Mesothelial cell of epicardium (in vitro differentiated cells): ENCODE measurements around the gene LUZP2. TPM values are rescaled to one million over a fixed set of nuclear protein-coding genes. Genes with fewer than 3 reads are reported as not detected.

Experiments
- DNase-seq, 2 experiments: peaks; one replicate each; pipeline ENCODE4 v3.0.0; 2021; ENCODE audit warnings: low spot score in 2 of 2; ENCODE audit not compliant: unreplicated experiment in 2 of 2
- H3K27ac Mint-ChIP-seq: 2 replicates; pipeline ENCODE4 v1.8.0; 2021; ENCODE audit warnings: mixed read lengths
- H3K27me3 Mint-ChIP-seq: 2 replicates; pipeline ENCODE4 v1.8.0; 2021; ENCODE audit warnings: low read depth, mixed read lengths
- H3K36me3 Mint-ChIP-seq: 2 replicates; pipeline ENCODE4 v1.8.0; 2021; ENCODE audit warnings: mixed read lengths
- H3K4me1 Mint-ChIP-seq: 2 replicates; pipeline ENCODE4 v1.8.0; 2021; ENCODE audit warnings: mixed read lengths
- H3K4me3 Mint-ChIP-seq: 2 replicates; pipeline ENCODE4 v1.8.0; 2021; ENCODE audit warnings: mild to moderate bottlenecking, moderate library complexity, mixed read lengths
- H3K9me3 Mint-ChIP-seq: 2 replicates; pipeline ENCODE4 v1.8.0; 2021; ENCODE audit warnings: mixed read lengths
- total RNA-seq: library from RNA; stranded (reverse); gene quantifications from 3 replicates; pipeline ENCODE4 v1.2.1, GENCODE V29; 2021
- TF ChIP-seq, protein P1 (sequence below): fragments of 200-600 bp; sonication (generic); IDR thresholded peaks from one replicate; pipeline ENCODE4 v1.5.0; 2021; ENCODE audit warnings: antibody characterized with exemption; ENCODE audit not compliant: unreplicated experiment

Gene LUZP2
- total RNA-seq, 1 donor from 2014 or later, result 4.5 TPM

DNA sequence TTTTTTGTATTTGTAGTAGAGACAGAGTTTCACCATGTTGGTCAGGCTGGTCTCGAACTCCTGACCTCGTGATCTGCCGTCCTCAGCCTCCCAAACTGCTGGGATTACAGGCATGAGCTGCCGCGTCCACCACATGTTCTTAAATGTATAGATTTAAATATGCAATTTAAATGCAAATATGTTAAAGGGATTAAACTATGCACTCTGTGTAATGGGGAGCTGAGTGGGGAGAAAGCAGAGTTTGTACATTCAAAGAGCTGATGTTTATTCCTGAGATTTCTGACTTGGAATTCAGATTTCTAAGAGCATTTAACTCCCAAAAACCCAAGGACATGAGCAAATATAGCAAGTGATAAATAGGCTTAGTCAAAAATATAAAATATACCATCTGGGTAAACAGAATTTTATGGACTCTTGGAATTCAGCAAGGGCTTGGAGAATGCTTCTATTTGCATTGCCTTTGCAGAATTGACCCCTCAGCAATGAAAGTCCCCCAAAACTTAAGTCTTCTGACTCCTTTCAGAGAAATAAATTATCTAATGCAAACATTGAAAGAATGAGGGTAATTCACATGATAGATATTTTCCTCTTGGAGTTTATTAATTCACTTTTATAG, 170.6 kb downstream of the LUZP2 start:
- no peak overlapping the region for H3K27ac Mint-ChIP-seq
- H3K36me3 Mint-ChIP-seq, result peaks cover 7% of the 10 kb centered on the region
- peaks cover 17% of the 10 kb centered on the region for H3K9me3 Mint-ChIP-seq
- no peaks in the 10 kb centered on the region for H3K27me3 Mint-ChIP-seq
- no peak for DNase-seq
- H3K4me3 Mint-ChIP-seq, result no peak overlapping the region
- H3K4me1 Mint-ChIP-seq, result peaks cover 7% of the 10 kb centered on the region
- TF ChIP-seq, protein P1, sequence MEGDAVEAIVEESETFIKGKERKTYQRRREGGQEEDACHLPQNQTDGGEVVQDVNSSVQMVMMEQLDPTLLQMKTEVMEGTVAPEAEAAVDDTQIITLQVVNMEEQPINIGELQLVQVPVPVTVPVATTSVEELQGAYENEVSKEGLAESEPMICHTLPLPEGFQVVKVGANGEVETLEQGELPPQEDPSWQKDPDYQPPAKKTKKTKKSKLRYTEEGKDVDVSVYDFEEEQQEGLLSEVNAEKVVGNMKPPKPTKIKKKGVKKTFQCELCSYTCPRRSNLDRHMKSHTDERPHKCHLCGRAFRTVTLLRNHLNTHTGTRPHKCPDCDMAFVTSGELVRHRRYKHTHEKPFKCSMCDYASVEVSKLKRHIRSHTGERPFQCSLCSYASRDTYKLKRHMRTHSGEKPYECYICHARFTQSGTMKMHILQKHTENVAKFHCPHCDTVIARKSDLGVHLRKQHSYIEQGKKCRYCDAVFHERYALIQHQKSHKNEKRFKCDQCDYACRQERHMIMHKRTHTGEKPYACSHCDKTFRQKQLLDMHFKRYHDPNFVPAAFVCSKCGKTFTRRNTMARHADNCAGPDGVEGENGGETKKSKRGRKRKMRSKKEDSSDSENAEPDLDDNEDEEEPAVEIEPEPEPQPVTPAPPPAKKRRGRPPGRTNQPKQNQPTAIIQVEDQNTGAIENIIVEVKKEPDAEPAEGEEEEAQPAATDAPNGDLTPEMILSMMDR, result no peak

DNA sequence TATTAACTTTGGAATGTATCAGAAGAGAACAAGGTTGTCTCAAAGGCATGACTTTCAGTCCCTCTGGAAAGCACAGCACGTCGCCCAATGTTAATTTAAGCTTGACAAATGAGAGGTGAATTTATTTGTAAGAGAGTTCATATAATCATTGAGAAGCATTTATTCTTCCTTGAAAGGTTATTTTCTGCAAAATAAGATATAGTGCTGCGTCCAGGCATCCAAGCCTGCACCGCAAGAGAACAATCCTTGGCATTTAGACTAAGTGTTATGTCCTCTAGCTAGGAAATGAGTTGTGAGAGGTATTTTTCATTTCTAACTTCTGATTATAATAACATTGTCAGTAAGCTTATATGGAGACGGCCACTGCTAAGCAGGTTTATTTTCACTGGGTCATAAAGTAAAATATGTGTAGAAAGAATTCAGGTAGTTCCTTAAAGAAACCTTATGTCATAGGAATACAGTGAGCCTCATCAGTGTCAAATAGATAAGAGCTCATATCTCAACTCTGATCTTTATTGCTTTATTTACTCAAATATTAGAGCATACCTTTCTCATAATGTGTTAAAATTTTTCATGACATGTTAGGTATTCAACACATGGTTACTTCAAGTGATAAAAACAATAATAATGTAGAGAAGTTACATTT, 182.0 kb downstream of the LUZP2 start:
- Mint-ChIP-seq H3K27ac (peak overlapping the region; percentile 43), H3K9me3 (no peaks in the 10 kb centered on the region), H3K27me3 (no peaks in the 10 kb centered on the region), H3K36me3 (no peaks in the 10 kb centered on the region), H3K4me1 (peaks cover 29% of the 10 kb centered on the region), H3K4me3 (no peak overlapping the region)
- DNase-seq, result no peak
- TF ChIP-seq, protein P1, result no peak

DNA sequence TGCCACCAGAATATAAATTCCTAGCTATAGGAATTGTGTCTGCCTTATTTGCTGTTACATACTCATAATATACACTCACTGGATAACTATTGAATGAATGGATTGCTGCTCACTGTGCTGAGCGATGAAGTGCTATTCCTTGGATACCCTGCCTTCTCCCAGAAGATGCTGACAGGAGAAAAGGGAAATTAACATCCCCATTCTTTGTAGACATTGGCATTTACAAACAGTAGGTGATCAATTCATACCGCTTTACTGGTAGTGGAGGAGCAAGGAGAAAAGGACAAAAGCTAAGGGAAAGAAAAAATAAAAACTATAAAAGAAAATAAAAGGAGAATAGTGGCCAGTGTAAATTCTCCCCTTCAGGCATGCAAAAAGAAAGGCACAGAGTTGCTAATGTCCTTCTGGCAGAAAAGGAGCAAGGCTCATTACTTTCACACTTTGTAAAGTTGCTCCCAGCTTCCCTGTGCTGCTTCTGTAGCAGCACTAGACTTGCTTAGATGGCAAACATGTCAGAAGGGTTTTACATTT, 183.0 kb downstream of the LUZP2 start:
- Mint-ChIP-seq H3K36me3 (no peaks in the 10 kb centered on the region), H3K27me3 (no peaks in the 10 kb centered on the region), H3K9me3 (no peaks in the 10 kb centered on the region), H3K27ac (no peak overlapping the region), H3K4me1 (peaks cover 21% of the 10 kb centered on the region), H3K4me3 (no peak overlapping the region)
- no peak for DNase-seq
- TF ChIP-seq, protein P1, result no peak

DNA sequence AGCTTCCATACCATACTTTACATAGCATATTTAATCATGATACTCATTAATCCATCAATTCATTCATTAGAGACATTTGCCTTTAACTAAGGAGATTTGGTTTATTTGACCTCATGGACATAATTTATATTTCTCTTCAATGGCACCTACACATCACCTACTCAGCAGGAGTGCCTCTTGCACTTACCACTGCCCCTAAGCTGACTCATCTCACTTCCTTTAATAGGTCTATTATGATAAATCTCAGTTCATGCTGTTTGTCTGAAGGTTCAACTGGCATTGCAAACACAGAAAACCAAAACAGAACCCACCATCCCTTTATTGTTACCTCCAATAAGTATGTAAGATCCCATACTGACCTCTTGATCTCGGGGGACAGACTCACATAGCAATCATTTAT, 186.7 kb downstream of the LUZP2 start:
- TF ChIP-seq, protein P1, result no peak
- Mint-ChIP-seq H3K4me1 (peaks cover 23% of the 10 kb centered on the region), H3K36me3 (no peaks in the 10 kb centered on the region), H3K4me3 (no peak overlapping the region), H3K27ac (no peak overlapping the region), H3K27me3 (no peaks in the 10 kb centered on the region), H3K9me3 (no peaks in the 10 kb centered on the region)
- no peak for DNase-seq

DNA sequence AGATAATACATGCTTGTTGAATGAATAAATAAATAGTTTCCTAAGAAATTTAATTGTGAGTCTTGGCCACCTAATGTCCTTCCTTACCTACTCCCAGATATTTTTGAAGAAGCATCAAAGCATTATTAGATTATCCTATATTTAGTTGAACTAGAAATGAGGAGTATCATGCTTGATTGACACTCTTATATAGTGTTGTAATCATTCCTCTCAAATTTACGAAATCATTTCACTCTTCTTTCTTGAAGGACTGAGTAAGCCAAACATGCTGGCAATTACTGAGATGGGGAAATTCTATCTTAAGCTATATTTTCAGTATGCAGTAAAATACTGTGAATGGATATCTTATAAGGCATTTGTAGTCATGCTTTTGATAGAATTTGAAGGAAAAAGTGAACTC, 189.0 kb downstream of the LUZP2 start:
- H3K27me3 Mint-ChIP-seq, result no peaks in the 10 kb centered on the region
- peaks cover 23% of the 10 kb centered on the region for H3K4me1 Mint-ChIP-seq
- no peak for DNase-seq
- H3K27ac Mint-ChIP-seq, result no peak overlapping the region
- H3K9me3 Mint-ChIP-seq, result no peaks in the 10 kb centered on the region
- no peak overlapping the region for H3K4me3 Mint-ChIP-seq
- TF ChIP-seq, protein P1, result no peak
- H3K36me3 Mint-ChIP-seq, result no peaks in the 10 kb centered on the region
